PC-3 (cell line): ENCODE data around the gene ADRB2.

Experiments used
- EZH2 ChIP-seq: fragments of 300-600 bp; sonication (generic); IDR thresholded peaks from one replicate; pipeline ENCODE4 v1.6.1; 2017; ENCODE audit warnings: antibody characterized with exemption, mild to moderate bottlenecking, low read length; ENCODE audit not compliant: unreplicated experiment
- EZH2phosphoT487 ChIP-seq: fragments of 300-600 bp; sonication (generic); IDR thresholded peaks from 2 replicates; pipeline ENCODE4 v1.6.1; 2018; ENCODE audit warnings: mild to moderate bottlenecking, antibody characterized with exemption, low read length, borderline replicate concordance
- TF ChIP-seq, protein P1 (sequence below): fragments of 300-600 bp; sonication (generic); conservative IDR thresholded peaks from 2 replicates; pipeline ENCODE4 v1.5.1; 2017; ENCODE audit warnings: antibody characterized with exemption, low read depth, mild to moderate bottlenecking, low read length

DNA sequence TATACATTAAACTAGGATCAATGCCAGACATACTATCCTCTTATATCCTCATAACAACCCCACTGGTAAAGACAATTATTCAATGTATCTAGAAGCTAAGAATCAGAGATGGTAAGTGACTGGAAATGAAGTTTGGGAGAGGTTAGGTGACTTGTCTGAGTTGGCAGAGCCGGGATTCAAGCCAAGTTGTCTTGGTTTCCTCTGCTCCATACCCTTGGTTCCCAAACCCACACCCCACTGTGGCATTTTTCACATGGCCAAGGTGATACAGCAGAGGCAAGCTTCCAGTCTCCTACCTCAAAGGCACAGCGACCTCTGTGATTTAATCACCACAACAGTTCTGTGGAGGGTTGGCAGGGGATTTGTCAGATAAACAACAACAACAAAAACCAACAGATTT lies 34.7 kb upstream of the ADRB2 start:
- TF ChIP-seq, protein P1, sequence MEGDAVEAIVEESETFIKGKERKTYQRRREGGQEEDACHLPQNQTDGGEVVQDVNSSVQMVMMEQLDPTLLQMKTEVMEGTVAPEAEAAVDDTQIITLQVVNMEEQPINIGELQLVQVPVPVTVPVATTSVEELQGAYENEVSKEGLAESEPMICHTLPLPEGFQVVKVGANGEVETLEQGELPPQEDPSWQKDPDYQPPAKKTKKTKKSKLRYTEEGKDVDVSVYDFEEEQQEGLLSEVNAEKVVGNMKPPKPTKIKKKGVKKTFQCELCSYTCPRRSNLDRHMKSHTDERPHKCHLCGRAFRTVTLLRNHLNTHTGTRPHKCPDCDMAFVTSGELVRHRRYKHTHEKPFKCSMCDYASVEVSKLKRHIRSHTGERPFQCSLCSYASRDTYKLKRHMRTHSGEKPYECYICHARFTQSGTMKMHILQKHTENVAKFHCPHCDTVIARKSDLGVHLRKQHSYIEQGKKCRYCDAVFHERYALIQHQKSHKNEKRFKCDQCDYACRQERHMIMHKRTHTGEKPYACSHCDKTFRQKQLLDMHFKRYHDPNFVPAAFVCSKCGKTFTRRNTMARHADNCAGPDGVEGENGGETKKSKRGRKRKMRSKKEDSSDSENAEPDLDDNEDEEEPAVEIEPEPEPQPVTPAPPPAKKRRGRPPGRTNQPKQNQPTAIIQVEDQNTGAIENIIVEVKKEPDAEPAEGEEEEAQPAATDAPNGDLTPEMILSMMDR, result peak; percentile 32; the same call in 1 of the 2 replicates
- TF ChIP-seq EZH2, result no peak
- TF ChIP-seq EZH2phosphoT487, result no peak
